ENCODE measurements around the gene TSC2. TPM values are rescaled to one million over a fixed set of nuclear protein-coding genes. Genes with fewer than 3 reads are reported as not detected.

The TSC2 gene
- total RNA-seq, 1 donor from 2014 or later = 194 TPM

- peaks cover 1% of the 10 kb centered on the region for H3K36me3 Mint-ChIP-seq (ENCODE audit: unreplicated experiment)
- H3K4me3 Mint-ChIP-seq (ENCODE audit: unreplicated experiment) = peak overlapping the region; percentile 84
- TF ChIP-seq CTCF (IDR thresholded peaks at IDR 0.05) = no peak
- H3K4me1 Mint-ChIP-seq (ENCODE audit: unreplicated experiment) = peaks cover 60% of the 10 kb centered on the region
- no peaks in the 10 kb centered on the region for H3K27me3 Mint-ChIP-seq (ENCODE audit: unreplicated experiment)
- H3K27ac Mint-ChIP-seq (ENCODE audit: unreplicated experiment) = peak overlapping the region; percentile 52
- H3K9me3 Mint-ChIP-seq (ENCODE audit: unreplicated experiment) = no peaks in the 10 kb centered on the region
- no peak for DNase-seq (ENCODE audit: extremely low spot score, unreplicated experiment)
Observed at GRCh38 chr16:2027024-2028010, 20.5 kb upstream of the TSC2 start.

- no peak for TF ChIP-seq CTCF (IDR thresholded peaks at IDR 0.05)
- H3K4me3 Mint-ChIP-seq (ENCODE audit: unreplicated experiment) = peak overlapping the region; percentile 84
- H3K36me3 Mint-ChIP-seq (ENCODE audit: unreplicated experiment) = peaks cover 1% of the 10 kb centered on the region
Observed at GRCh38 chr16:2028146-2028545, 19.6 kb upstream of the TSC2 start.

GRCh38 chr16:2028620-2029220, 19.1 kb upstream of the TSC2 start:
- Mint-ChIP-seq H3K27ac (ENCODE audit: unreplicated experiment) (peak overlapping the region; percentile 18), H3K4me1 (ENCODE audit: unreplicated experiment) (peaks cover 61% of the 10 kb centered on the region), H3K9me3 (ENCODE audit: unreplicated experiment) (no peaks in the 10 kb centered on the region), H3K4me3 (ENCODE audit: unreplicated experiment) (peak overlapping the region; percentile 84), H3K36me3 (ENCODE audit: unreplicated experiment) (peaks cover 1% of the 10 kb centered on the region), H3K27me3 (ENCODE audit: unreplicated experiment) (no peaks in the 10 kb centered on the region)
- no peak for TF ChIP-seq CTCF (IDR thresholded peaks at IDR 0.05)
- DNase-seq (ENCODE audit: extremely low spot score, unreplicated experiment) = no peak

More at GRCh38 chr16:2028146-2028545, 19.6 kb upstream of the TSC2 start:
- Mint-ChIP-seq H3K27me3 (ENCODE audit: unreplicated experiment) (no peaks in the 10 kb centered on the region), H3K9me3 (ENCODE audit: unreplicated experiment) (no peaks in the 10 kb centered on the region), H3K27ac (ENCODE audit: unreplicated experiment) (no peak overlapping the region), H3K4me1 (ENCODE audit: unreplicated experiment) (peaks cover 58% of the 10 kb centered on the region)
- DNase-seq (ENCODE audit: extremely low spot score, unreplicated experiment) = no peak

- DNase-seq (ENCODE audit: extremely low spot score, unreplicated experiment) = no peak
- Mint-ChIP-seq H3K27me3 (ENCODE audit: unreplicated experiment) (no peaks in the 10 kb centered on the region), H3K9me3 (ENCODE audit: unreplicated experiment) (no peaks in the 10 kb centered on the region), H3K4me3 (ENCODE audit: unreplicated experiment) (peak overlapping the region; percentile 51), H3K27ac (ENCODE audit: unreplicated experiment) (no peak overlapping the region), H3K36me3 (ENCODE audit: unreplicated experiment) (peaks cover 1% of the 10 kb centered on the region), H3K4me1 (ENCODE audit: unreplicated experiment) (peaks cover 62% of the 10 kb centered on the region)
- TF ChIP-seq CTCF (IDR thresholded peaks at IDR 0.05) = no peak
Observed at GRCh38 chr16:2029350-2029749, 18.4 kb upstream of the TSC2 start.

- Mint-ChIP-seq H3K27ac (ENCODE audit: unreplicated experiment) (no peak overlapping the region), H3K36me3 (ENCODE audit: unreplicated experiment) (peaks cover 1% of the 10 kb centered on the region), H3K27me3 (ENCODE audit: unreplicated experiment) (no peaks in the 10 kb centered on the region), H3K4me3 (ENCODE audit: unreplicated experiment) (peak overlapping the region; percentile 51), H3K9me3 (ENCODE audit: unreplicated experiment) (no peaks in the 10 kb centered on the region), H3K4me1 (ENCODE audit: unreplicated experiment) (peaks cover 67% of the 10 kb centered on the region)
- no peak for TF ChIP-seq CTCF (IDR thresholded peaks at IDR 0.05)
- DNase-seq (ENCODE audit: extremely low spot score, unreplicated experiment) = no peak
Observed at GRCh38 chr16:2030036-2030435, 17.7 kb upstream of the TSC2 start.

Data from osteocyte (in vitro differentiated cells).